ENCODE measurements around the gene KEAP1.

- TF ChIP-seq GABPA (IDR thresholded peaks at IDR 0.05; ENCODE audit: low read depth) = no peak
- TF ChIP-seq, protein P1, sequence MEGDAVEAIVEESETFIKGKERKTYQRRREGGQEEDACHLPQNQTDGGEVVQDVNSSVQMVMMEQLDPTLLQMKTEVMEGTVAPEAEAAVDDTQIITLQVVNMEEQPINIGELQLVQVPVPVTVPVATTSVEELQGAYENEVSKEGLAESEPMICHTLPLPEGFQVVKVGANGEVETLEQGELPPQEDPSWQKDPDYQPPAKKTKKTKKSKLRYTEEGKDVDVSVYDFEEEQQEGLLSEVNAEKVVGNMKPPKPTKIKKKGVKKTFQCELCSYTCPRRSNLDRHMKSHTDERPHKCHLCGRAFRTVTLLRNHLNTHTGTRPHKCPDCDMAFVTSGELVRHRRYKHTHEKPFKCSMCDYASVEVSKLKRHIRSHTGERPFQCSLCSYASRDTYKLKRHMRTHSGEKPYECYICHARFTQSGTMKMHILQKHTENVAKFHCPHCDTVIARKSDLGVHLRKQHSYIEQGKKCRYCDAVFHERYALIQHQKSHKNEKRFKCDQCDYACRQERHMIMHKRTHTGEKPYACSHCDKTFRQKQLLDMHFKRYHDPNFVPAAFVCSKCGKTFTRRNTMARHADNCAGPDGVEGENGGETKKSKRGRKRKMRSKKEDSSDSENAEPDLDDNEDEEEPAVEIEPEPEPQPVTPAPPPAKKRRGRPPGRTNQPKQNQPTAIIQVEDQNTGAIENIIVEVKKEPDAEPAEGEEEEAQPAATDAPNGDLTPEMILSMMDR (IDR thresholded peaks at IDR 0.05; ENCODE audit: insufficient read depth, low read length) = no peak
Observed at GRCh38 chr19:10543059-10543419, 39.9 kb upstream of the KEAP1 start.

All from HL-60 (cell line).